H1 (cell line): ENCODE data around the gene VAX1. TPM values are rescaled to one million over a fixed set of nuclear protein-coding genes. Genes with fewer than 3 reads are reported as not detected.

Source experiments
- ASH2L ChIP-seq: fragments of 200-600, 300-600 bp; sonication (generic); IDR thresholded peaks from one replicate; pipeline ENCODE4 v1.7.1; 2017; ENCODE audit warnings: low read length
- KDM4A ChIP-seq: IDR thresholded peaks from one replicate; pipeline ENCODE4 v1.7.1; 2012; ENCODE audit warnings: low read depth, mild to moderate bottlenecking, moderate library complexity, low read length, inconsistent platforms; ENCODE audit not compliant: severe bottlenecking
- NANOG ChIP-seq: IDR thresholded peaks from 2 replicates; pipeline ENCODE4 v1.6.1; 2011; ENCODE audit warnings: low read length, low read depth, mild to moderate bottlenecking, inconsistent platforms; ENCODE audit not compliant: insufficient read depth, poor library complexity, severe bottlenecking
- NRF1 ChIP-seq: IDR thresholded peaks from 2 replicates; pipeline ENCODE4 v1.6.1; 2011; ENCODE audit warnings: mild to moderate bottlenecking, low read depth, low read length, improper control_type of control experiment
- RNF2 ChIP-seq: fragments of 200-900, 300-1000 bp; sonication (generic); IDR thresholded peaks from 2 replicates; pipeline ENCODE4 v1.7.1; 2016; ENCODE audit warnings: borderline replicate concordance, low read depth, mild to moderate bottlenecking, antibody characterized with exemption, low read length; ENCODE audit not compliant: poor library complexity, severe bottlenecking; ENCODE audit errors: missing control alignments
- RXRA ChIP-seq: IDR thresholded peaks from 2 replicates; pipeline ENCODE4 v1.6.1; 2011; ENCODE audit warnings: low read depth, mild to moderate bottlenecking, low read length, moderate library complexity; ENCODE audit not compliant: insufficient read depth
- SIRT6 ChIP-seq: IDR thresholded peaks from one replicate; pipeline ENCODE4 v1.7.1; 2012; ENCODE audit warnings: low read length, inconsistent platforms
- SIX5 ChIP-seq: IDR thresholded peaks from 2 replicates; pipeline ENCODE4 v1.6.1; 2011; ENCODE audit warnings: mild to moderate bottlenecking, low read depth, low read length
- SP4 ChIP-seq: IDR thresholded peaks from 2 replicates; pipeline ENCODE4 v1.6.1; 2012; ENCODE audit warnings: low read length, inconsistent platforms
- SUZ12 ChIP-seq: fragments of 200-600 bp; sonication (generic); IDR thresholded peaks from 2 replicates; pipeline ENCODE4 v1.6.1; 2012; ENCODE audit warnings: mild to moderate bottlenecking, inconsistent platforms, low read length, moderate library complexity, mixed read lengths
- polyA plus RNA-seq, 7 experiments: library from polyadenylated mRNA; depleted of rRNA in 3 of 7; stranded (reverse) in 5 of 7; unstranded in 2 of 7; fragments of >200 nt in 5 of 7; fragments of 200-250 nt in 2 of 7; gene quantifications; 1 replicate in 5 of 7; 2 replicates in 1 of 7; 4 replicates in 1 of 7; pipeline versions ENCODE4 v1.2.1 to v1.2.3, GENCODE V29; 2011 to 2013; ENCODE audit warnings: missing spikeins in 2 of 7, mixed read lengths in 2 of 7
- total RNA-seq: library from RNA; stranded (reverse); fragmentation: NEBNext Ultra II Directional; extraction: Animal tissue kit (Norgen Biotek cat#: 25700); gene quantifications from 2 replicates; pipeline ENCODE4 v1.2.1, GENCODE V29; 2021

VAX1 gene
- total and polyA plus RNA-seq, 2 of the 8 experiments (the other 6 are each of a cell fraction or from before 2014, with no cell fraction given) = not detected

- TF ChIP-seq SUZ12 (peak; percentile 78), ASH2L (no peak), SIRT6 (no peak), SP4 (no peak), RXRA (no peak), SIX5 (no peak), KDM4A (no peak), NRF1 (no peak), NANOG (no peak), RNF2 (peak; percentile 93)
- TF ChIP-seq, all 59 proteins: peak for 3
Measured at GRCh38 chr10:117164592-117165537, 26.8 kb upstream of the VAX1 start (continued).
